Smooth muscle cell (in vitro differentiated cells): ENCODE data around the gene DLG1. TPM values are rescaled to one million over a fixed set of nuclear protein-coding genes. Genes with fewer than 3 reads are reported as not detected.

Experiments used
- DNase-seq: peaks from one replicate; lab custom pipeline; 2025; ENCODE audit not compliant: unreplicated experiment; lab: John Stamatoyannopoulos, UW
- H2AFZ ChIP-seq: fragments of 200-600 bp; sonication (generic); 2 replicates; pipeline ENCODE4 v1.6.0; 2016; ENCODE audit warnings: antibody characterized with exemption, low read depth, mild to moderate bottlenecking
- H3F3A ChIP-seq: fragments of 200-600 bp; sonication (generic); 2 replicates; pipeline ENCODE4 v1.6.0; 2017; ENCODE audit warnings: antibody characterized with exemption, low read depth
- H3K27ac ChIP-seq: fragments of 200-600 bp; sonication (generic); 2 replicates; pipeline ENCODE4 v1.5.1; 2016; ENCODE audit warnings: low read depth, mild to moderate bottlenecking
- H3K27me3 ChIP-seq: fragments of 200-600 bp; sonication (generic); 2 replicates; pipeline ENCODE4 v1.6.1; 2016; ENCODE audit warnings: low read depth, mild to moderate bottlenecking
- H3K36me3 ChIP-seq: fragments of 200-600 bp; sonication (generic); 2 replicates; pipeline ENCODE4 v1.5.1; 2016; ENCODE audit warnings: low read depth
- H3K4me1 ChIP-seq: fragments of 200-600 bp; sonication (generic); 2 replicates; pipeline ENCODE4 v1.5.1; 2016; ENCODE audit warnings: low read depth
- H3K4me2 ChIP-seq: fragments of 200-600 bp; sonication (generic); 2 replicates; pipeline ENCODE4 v1.6.0; 2016; ENCODE audit warnings: mild to moderate bottlenecking
- H3K4me3 ChIP-seq: fragments of 200-600 bp; sonication (generic); 2 replicates; pipeline ENCODE4 v1.5.1; 2016; ENCODE audit warnings: mild to moderate bottlenecking
- H3K79me2 ChIP-seq: fragments of 200-600 bp; sonication (generic); 2 replicates; pipeline ENCODE4 v1.6.0; 2016; ENCODE audit warnings: low read depth, mild to moderate bottlenecking
- H3K9ac ChIP-seq: fragments of 200-600 bp; sonication (generic); 2 replicates; pipeline ENCODE4 v1.6.0; 2016; ENCODE audit warnings: low read depth
- H3K9me3 ChIP-seq: fragments of 200-600 bp; sonication (generic); replicated peaks from 2 replicates; pipeline ENCODE4 v1.5.1; 2016; ENCODE audit warnings: low read depth
- H4K20me1 ChIP-seq: fragments of 200-600 bp; sonication (generic); 2 replicates; pipeline ENCODE4 v1.6.0; 2016; ENCODE audit warnings: low read depth
- CTCF ChIP-seq: fragments of 200-600 bp; sonication (generic); IDR thresholded peaks from 2 replicates; pipeline ENCODE4 v1.5.1; 2017; ENCODE audit warnings: borderline replicate concordance, mild to moderate bottlenecking, antibody characterized with exemption; ENCODE audit not compliant: insufficient read depth, poor library complexity, severe bottlenecking
- WGBS: methylation state at CpG from one replicate; pipeline ENCODE4 v1.1.7; 2016; ENCODE audit warnings: low lambda C conversion rate; 5-methylcytosine and 5-hydroxymethylcytosine counted together
- polyA plus RNA-seq: library from polyadenylated mRNA; unstranded; fragments of >200 nt; fragmentation: Nextera tagmentation; extraction: Ambion mirVana; gene quantifications from 2 replicates; pipeline ENCODE4 v1.2.1, GENCODE V29; 2016
- total RNA-seq: library from RNA; depleted of rRNA; stranded (reverse); fragments of >200 nt; gene quantifications from 2 replicates; pipeline ENCODE4 v1.2.3, GENCODE V29; 2014

DLG1 gene
- total and polyA plus RNA-seq, 2 experiments from 2014 or later: 23.5 to 69.0 TPM

- Histone ChIP-seq H3F3A (peaks cover 9% of the 10 kb centered on the region), H3K9me3 (no peaks in the 10 kb centered on the region), H3K79me2 (peaks cover 57% of the 10 kb centered on the region), H4K20me1 (peaks cover 43% of the 10 kb centered on the region), H3K4me2 (peak overlapping the region; percentile 90), H3K9ac (peak overlapping the region; percentile 92), H3K4me1 (peaks cover 29% of the 10 kb centered on the region), H3K27ac (peak overlapping the region; percentile 63), H3K27me3 (no peaks in the 10 kb centered on the region), H3K4me3 (peak overlapping the region; percentile 98), H2AFZ (peak overlapping the region; percentile 78), H3K36me3 (peaks cover 5% of the 10 kb centered on the region)
- 2% methylated on average over 15 of the region's 15 CpGs for WGBS
- DNase-seq: no peak
- no peak for TF ChIP-seq CTCF
These were observed 1.4 kb downstream of the DLG1 start for GRCh38 chr3:197297002-197297401.

- Histone ChIP-seq H3K4me1 (peaks cover 29% of the 10 kb centered on the region), H3K36me3 (peaks cover 5% of the 10 kb centered on the region), H3F3A (peaks cover 9% of the 10 kb centered on the region), H4K20me1 (peaks cover 48% of the 10 kb centered on the region), H3K79me2 (peaks cover 62% of the 10 kb centered on the region), H3K9ac (peak overlapping the region; percentile 92), H3K27ac (no peak overlapping the region), H2AFZ (no peak overlapping the region), H3K9me3 (no peaks in the 10 kb centered on the region), H3K4me2 (peak overlapping the region; percentile 90), H3K27me3 (no peaks in the 10 kb centered on the region), H3K4me3 (peak overlapping the region; percentile 98)
- no peak for TF ChIP-seq CTCF
- DNase-seq: no peak
- WGBS: 72% methylated on average over 2 of the region's 2 CpGs
These were observed 1.9 kb downstream of the DLG1 start for GRCh38 chr3:197296545-197296944.

GRCh38 chr3:197295871-197296270 is 2.5 kb downstream of the DLG1 start:
- Histone ChIP-seq H3K36me3 (peaks cover 5% of the 10 kb centered on the region), H3K27me3 (no peaks in the 10 kb centered on the region), H3F3A (peaks cover 9% of the 10 kb centered on the region), H3K4me2 (peak overlapping the region; percentile 90), H4K20me1 (peaks cover 51% of the 10 kb centered on the region), H3K27ac (no peak overlapping the region), H3K4me1 (peaks cover 29% of the 10 kb centered on the region), H3K9ac (no peak overlapping the region), H2AFZ (no peak overlapping the region), H3K4me3 (peak overlapping the region; percentile 98), H3K79me2 (peaks cover 69% of the 10 kb centered on the region), H3K9me3 (no peaks in the 10 kb centered on the region)
- TF ChIP-seq CTCF: no peak
- 77% methylated on average over 2 of the region's 2 CpGs for WGBS
- DNase-seq: no peak

- no peak overlapping the region for H2AFZ ChIP-seq
- H3K9ac ChIP-seq: no peak overlapping the region
- TF ChIP-seq CTCF: no peak
- H3F3A ChIP-seq: no peaks in the 10 kb centered on the region
- no peak overlapping the region for H3K4me3 ChIP-seq
- no peak overlapping the region for H3K4me2 ChIP-seq
- 81% methylated on average over 4 of the region's 4 CpGs for WGBS
- no peaks in the 10 kb centered on the region for H3K9me3 ChIP-seq
- H3K4me1 ChIP-seq: peaks cover 29% of the 10 kb centered on the region
- no peaks in the 10 kb centered on the region for H3K27me3 ChIP-seq
- DNase-seq: no peak
- peaks cover 9% of the 10 kb centered on the region for H3K36me3 ChIP-seq
- H3K27ac ChIP-seq: no peak overlapping the region
- H4K20me1 ChIP-seq: peaks cover 70% of the 10 kb centered on the region
- peaks cover 89% of the 10 kb centered on the region for H3K79me2 ChIP-seq
These were observed 4.7 kb downstream of the DLG1 start for GRCh38 chr3:197293605-197294237.
